ENCODE data around the gene TTC7B. TPM values are rescaled to one million over a fixed set of nuclear protein-coding genes. Genes with fewer than 3 reads are reported as not detected.

TTC7B gene
- total and polyA plus RNA-seq, 9 of the 15 experiments (the other 6 are each of a cell fraction or from before 2014, with no cell fraction given): 2.2 to 77.2 (median 36.7) TPM

GRCh38 chr14:90572441-90573150 lies 243.6 kb downstream of the TTC7B start:
- no peak for ATAC-seq
- Histone ChIP-seq H2AFZ (ENCODE audit: low read depth, low read length) (no peak overlapping the region), H4K20me1 (replicated peaks; ENCODE audit: control insufficient read depth, insufficient read depth, low read length) (peaks cover 11% of the 10 kb centered on the region; the same call in 1 of the 2 replicates), H3K27ac (ENCODE audit: extremely low read depth, low read depth, low read length) (no peak overlapping the region), H3K79me2 (ENCODE audit: control insufficient read depth, insufficient read depth, low read length) (no peaks in the 10 kb centered on the region), H3K4me2 (ENCODE audit: insufficient read depth, low read length) (no peak overlapping the region), H3K9ac (ENCODE audit: insufficient read depth in 1 of 2, low read depth in 2 of 2, low read length in 2 of 2) (no peak overlapping the region), H3K4me3 (no peak overlapping the region), H3K4me1 (replicated peaks in 1 of 2; ENCODE audit: control insufficient read depth in 2 of 2, insufficient read depth in 2 of 2, low read length in 2 of 2) (peaks cover 20 to 29% of the 10 kb centered on the region in 2 experiments; a peak in 4 of 5 replicates), H3K9me1 (ENCODE audit: control insufficient read depth, insufficient read depth, low read length) (no peaks in the 10 kb centered on the region), H3K27me3 (ENCODE audit: control insufficient read depth in 2 of 2, insufficient read depth in 2 of 2, low read length in 2 of 2) (no peaks in the 10 kb centered on the region), H3K9me3 (replicated peaks; ENCODE audit: control insufficient read depth, insufficient read depth, low read depth, low read length) (no peaks in the 10 kb centered on the region), H3K36me3 (ENCODE audit: control insufficient read depth, insufficient read depth, low read length) (peaks cover 22% of the 10 kb centered on the region; the same call in 2 of the 3 replicates)
- in situ Hi-C loops (cut with MboI): no loop called here
- no peak for FAIRE-seq
- 89% methylated on average over 6 of the region's 11 CpGs for WGBS (ENCODE audit: insufficient coverage, low coverage, missing lambda C conversion rate)
- ChIA-PET CTCF (ENCODE audit: low intra/inter-chr PET ratio) (interaction anchor here (0.6 to 0.7 kb wide), 2 partner anchors 24 to 712 kb away, joined by 3 read pairs; no protein-coding TSS in a partner anchor), POLR2A (interaction anchor here (0.6 to 1.2 kb wide), 3 partner anchors 15 to 59 kb away, joined by 3 read pairs; no protein-coding TSS in a partner anchor)
- intact Hi-C loops (cut with micrococcal nuclease): no loop called here
- BruUV-seq (replicated peaks): no TSS peak
- DNase-seq (ENCODE audit: extremely low read depth in 1 of 4, low spot score in 3 of 4): no peak
- TF ChIP-seq ZNF124 (CRISPR knock-in tag; IDR thresholded peaks at IDR 0.05) (no peak), DPF2 (IDR thresholded peaks at IDR 0.05) (no peak), ZFPM2 (CRISPR knock-in tag; IDR thresholded peaks at IDR 0.05) (no peak), ZNF165 (CRISPR knock-in tag; IDR thresholded peaks at IDR 0.05; ENCODE audit: borderline replicate concordance) (no peak), NR0B1 (IDR thresholded peaks at IDR 0.05; ENCODE audit: partially characterized antibody) (no peak), ZNF143 (CRISPR knock-in tag; IDR thresholded peaks at IDR 0.05) (no peak), GTF3C2 (IDR thresholded peaks at IDR 0.05; ENCODE audit: borderline replicate concordance, extremely low read depth, insufficient read length) (no peak)

Data from K562 (cell line).